ENCODE data around the gene BCAS1.

The BCAS1 gene

GRCh38 chr20:54093423-54094267, 23.3 kb upstream of the BCAS1 start:
- DNase-seq (ENCODE audit: low read depth): no peak
- TF ChIP-seq POLR2A (IDR thresholded peaks at IDR 0.05; ENCODE audit: extremely low read depth, insufficient read length) (no peak), CTCF (IDR thresholded peaks at IDR 0.05; ENCODE audit: low read depth, low read length) (no peak), MYC (IDR thresholded peaks at IDR 0.05; ENCODE audit: low read depth, low read length) (no peak), MAX (IDR thresholded peaks at IDR 0.05; ENCODE audit: low read depth, low read length) (no peak)
- H3K4me3 ChIP-seq (ENCODE audit: low read depth, low read length): no peak overlapping the region

GRCh38 chr20:54092021-54092420, 21.6 kb upstream of the BCAS1 start:
- TF ChIP-seq CTCF (IDR thresholded peaks at IDR 0.05; ENCODE audit: low read depth, low read length): no peak
- TF ChIP-seq MAX (IDR thresholded peaks at IDR 0.05; ENCODE audit: low read depth, low read length): no peak
- TF ChIP-seq POLR2A (IDR thresholded peaks at IDR 0.05; ENCODE audit: extremely low read depth, insufficient read length): no peak
- no peak for TF ChIP-seq MYC (IDR thresholded peaks at IDR 0.05; ENCODE audit: low read depth, low read length)
- no peak overlapping the region for H3K4me3 ChIP-seq (ENCODE audit: low read depth, low read length)
- DNase-seq (ENCODE audit: low read depth): no peak

- TF ChIP-seq MAX (IDR thresholded peaks at IDR 0.05; ENCODE audit: low read depth, low read length): no peak
- TF ChIP-seq CTCF (IDR thresholded peaks at IDR 0.05; ENCODE audit: low read depth, low read length): no peak
- TF ChIP-seq MYC (IDR thresholded peaks at IDR 0.05; ENCODE audit: low read depth, low read length): no peak
- TF ChIP-seq POLR2A (IDR thresholded peaks at IDR 0.05; ENCODE audit: extremely low read depth, insufficient read length): no peak
- DNase-seq (ENCODE audit: low read depth): no peak
- H3K4me3 ChIP-seq (ENCODE audit: low read depth, low read length): no peak overlapping the region
Observed at GRCh38 chr20:54091120-54091480, 20.7 kb upstream of the BCAS1 start.

GRCh38 chr20:54090230-54091119, 20.1 kb upstream of the BCAS1 start:
- H3K4me3 ChIP-seq (ENCODE audit: low read depth, low read length): no peak overlapping the region
- TF ChIP-seq MAX (IDR thresholded peaks at IDR 0.05; ENCODE audit: low read depth, low read length) (no peak), POLR2A (IDR thresholded peaks at IDR 0.05; ENCODE audit: extremely low read depth, insufficient read length) (no peak)
- DNase-seq (ENCODE audit: low read depth): peak; percentile 16

GRCh38 chr20:54088430-54088829, 18.0 kb upstream of the BCAS1 start:
- no peak overlapping the region for H3K4me3 ChIP-seq (ENCODE audit: low read depth, low read length)
- DNase-seq (ENCODE audit: low read depth): no peak
- no peak for TF ChIP-seq POLR2A (IDR thresholded peaks at IDR 0.05; ENCODE audit: extremely low read depth, insufficient read length)

- TF ChIP-seq POLR2A (IDR thresholded peaks at IDR 0.05; ENCODE audit: extremely low read depth, insufficient read length) (no peak), MYC (IDR thresholded peaks at IDR 0.05; ENCODE audit: low read depth, low read length) (no peak), MAX (IDR thresholded peaks at IDR 0.05; ENCODE audit: low read depth, low read length) (no peak), CTCF (IDR thresholded peaks at IDR 0.05; ENCODE audit: low read depth, low read length) (no peak)
- H3K4me3 ChIP-seq (ENCODE audit: low read depth, low read length): no peak overlapping the region
- no peak for DNase-seq (ENCODE audit: low read depth)
Observed at GRCh38 chr20:54086507-54087039, 16.2 kb upstream of the BCAS1 start.

All from NB4 (cell line).